Stomach (tissue), 9 donors: ENCODE measurements around the gene RRBP1. TPM values are rescaled to one million over a fixed set of nuclear protein-coding genes. Genes with fewer than 3 reads are reported as not detected.

Experiments
- DNase-seq, 2 donors: peaks; one replicate each; pipeline versions ENCODE4 v3.0.0 to v3.0.0-alpha.2; 2013 to 2019
- H3K27ac ChIP-seq, 5 donors: fragments of 200-600 bp in 4 of 5; sonication (generic) in 4 of 5; one replicate each; pipeline ENCODE4 v1.5.1; 2013 to 2019; ENCODE audit warnings: mild to moderate bottlenecking in 1 of 5, moderate library complexity in 1 of 5
- H3K27me3 ChIP-seq, 3 donors: fragments of 200-600 bp; sonication (generic); one replicate each; pipeline ENCODE4 v1.5.1; 2017 to 2019; ENCODE audit warnings: mixed run types in 1 of 3
- H3K36me3 ChIP-seq, 4 donors: fragments of 200-600 bp; sonication (generic); 1 replicate in 3 of 4; 2 replicates in 1 of 4; pipeline ENCODE4 v1.5.1; 2016 to 2019
- H3K4me1 ChIP-seq, 4 donors: fragments of 200-600 bp; sonication (generic); one replicate each; pipeline ENCODE4 v1.5.1; 2016 to 2019
- H3K4me3 ChIP-seq, 4 donors: fragments of 200-600 bp; sonication (generic) in 3 of 4; one replicate each; pipeline ENCODE4 v1.5.1; 2016 to 2019; ENCODE audit warnings: mild to moderate bottlenecking in 1 of 4
- H3K9me3 ChIP-seq, 4 donors: fragments of 200-600 bp; sonication (generic); one replicate each; pipeline ENCODE4 v1.5.1; 2016 to 2019
- EP300 ChIP-seq: sonication (generic); formaldehyde crosslinking; IDR thresholded peaks from one replicate; pipeline ENCODE4 v1.6.1; 2017; ENCODE audit warnings: antibody characterized with exemption
- POLR2A ChIP-seq, 4 donors: fragments of 450-650 bp; IDR thresholded peaks; one replicate each; pipeline ENCODE4 v1.6.1; 2016; ENCODE audit warnings: antibody characterized with exemption in 4 of 4, control low read depth in 2 of 4, mild to moderate bottlenecking in 1 of 4, moderate library complexity in 1 of 4
- POLR2AphosphoS5 ChIP-seq, 3 donors: sonication (generic); formaldehyde crosslinking; IDR thresholded peaks; one replicate each; pipeline ENCODE4 v1.6.1; 2016; ENCODE audit warnings: antibody characterized with exemption in 3 of 3
- WGBS, 5 donors: extraction: QIAGEN DNeasy Blood & Tissue Kit in 3 of 5; methylation state at CpG; one replicate each; pipeline versions ENCODE4 v1.1.5 to v1.1.7; 2013 to 2018; 5-methylcytosine and 5-hydroxymethylcytosine counted together
- intact Hi-C: fragments of 100-400 bp; cut with DNase I; formaldehyde crosslinking; loops from one replicate; pipeline ENCODE4 v1.15.1; 2023; ENCODE audit warnings: low total_unique reads
- polyA plus RNA-seq, 3 donors: library from polyadenylated mRNA; stranded (reverse); fragments of 200-250 nt; gene quantifications; one replicate each; pipeline ENCODE4 v1.2.3, GENCODE V29; 2013
- total RNA-seq, 5 donors: library from RNA; depleted of rRNA; stranded (reverse); fragments of >200 nt; gene quantifications; one replicate each; pipeline versions ENCODE4 v1.1.0 to v1.2.3, GENCODE V29; 2014 to 2016
- TF ChIP-seq, protein P1 (sequence below), 7 experiments: fragments of 450-650 bp in 4 of 7; fragments of 200-600 bp in 3 of 7; sonication (generic) in 3 of 7; IDR thresholded peaks; one replicate each; pipeline ENCODE4 v1.5.1; 2016 to 2019; ENCODE audit warnings: antibody characterized with exemption in 7 of 7, control low read depth in 2 of 7, mild to moderate bottlenecking in 1 of 7
- donor health status: healthy with polysubstance abuse.
- donor health status: Bipolar disorder and iron deficiency.
- donor health status: healthy.

RRBP1 gene
- total and polyA plus RNA-seq, 8 donors = 34.4 to 456 (median 132) TPM

- TF ChIP-seq EP300 (no peak), POLR2AphosphoS5 (IDR thresholded peaks at IDR 0.05) (no peak), POLR2A (IDR thresholded peaks at IDR 0.05) (no peak)
- TF ChIP-seq, protein P1, sequence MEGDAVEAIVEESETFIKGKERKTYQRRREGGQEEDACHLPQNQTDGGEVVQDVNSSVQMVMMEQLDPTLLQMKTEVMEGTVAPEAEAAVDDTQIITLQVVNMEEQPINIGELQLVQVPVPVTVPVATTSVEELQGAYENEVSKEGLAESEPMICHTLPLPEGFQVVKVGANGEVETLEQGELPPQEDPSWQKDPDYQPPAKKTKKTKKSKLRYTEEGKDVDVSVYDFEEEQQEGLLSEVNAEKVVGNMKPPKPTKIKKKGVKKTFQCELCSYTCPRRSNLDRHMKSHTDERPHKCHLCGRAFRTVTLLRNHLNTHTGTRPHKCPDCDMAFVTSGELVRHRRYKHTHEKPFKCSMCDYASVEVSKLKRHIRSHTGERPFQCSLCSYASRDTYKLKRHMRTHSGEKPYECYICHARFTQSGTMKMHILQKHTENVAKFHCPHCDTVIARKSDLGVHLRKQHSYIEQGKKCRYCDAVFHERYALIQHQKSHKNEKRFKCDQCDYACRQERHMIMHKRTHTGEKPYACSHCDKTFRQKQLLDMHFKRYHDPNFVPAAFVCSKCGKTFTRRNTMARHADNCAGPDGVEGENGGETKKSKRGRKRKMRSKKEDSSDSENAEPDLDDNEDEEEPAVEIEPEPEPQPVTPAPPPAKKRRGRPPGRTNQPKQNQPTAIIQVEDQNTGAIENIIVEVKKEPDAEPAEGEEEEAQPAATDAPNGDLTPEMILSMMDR (IDR thresholded peaks at IDR 0.05) = no peak
- Histone ChIP-seq H3K27ac (no peak overlapping the region), H3K27me3 (no peaks in the 10 kb centered on the region), H3K36me3 (peaks cover 71 to 100% (median 100%) of the 10 kb centered on the region in 4 donors), H3K4me1 (peaks cover 16 to 62% (median 47%) of the 10 kb centered on the region in 4 donors), H3K4me3 (no peak overlapping the region), H3K9me3 (no peaks in the 10 kb centered on the region)
- intact Hi-C loops = no loop called here
- 82 to 88% (median 86%) methylated on average over 13 of the region's 13 CpGs for WGBS, 5 donors
- DNase-seq = no peak
These were observed 48.7 kb downstream of the RRBP1 start for GRCh38 chr20:17633221-17633849.

DNA sequence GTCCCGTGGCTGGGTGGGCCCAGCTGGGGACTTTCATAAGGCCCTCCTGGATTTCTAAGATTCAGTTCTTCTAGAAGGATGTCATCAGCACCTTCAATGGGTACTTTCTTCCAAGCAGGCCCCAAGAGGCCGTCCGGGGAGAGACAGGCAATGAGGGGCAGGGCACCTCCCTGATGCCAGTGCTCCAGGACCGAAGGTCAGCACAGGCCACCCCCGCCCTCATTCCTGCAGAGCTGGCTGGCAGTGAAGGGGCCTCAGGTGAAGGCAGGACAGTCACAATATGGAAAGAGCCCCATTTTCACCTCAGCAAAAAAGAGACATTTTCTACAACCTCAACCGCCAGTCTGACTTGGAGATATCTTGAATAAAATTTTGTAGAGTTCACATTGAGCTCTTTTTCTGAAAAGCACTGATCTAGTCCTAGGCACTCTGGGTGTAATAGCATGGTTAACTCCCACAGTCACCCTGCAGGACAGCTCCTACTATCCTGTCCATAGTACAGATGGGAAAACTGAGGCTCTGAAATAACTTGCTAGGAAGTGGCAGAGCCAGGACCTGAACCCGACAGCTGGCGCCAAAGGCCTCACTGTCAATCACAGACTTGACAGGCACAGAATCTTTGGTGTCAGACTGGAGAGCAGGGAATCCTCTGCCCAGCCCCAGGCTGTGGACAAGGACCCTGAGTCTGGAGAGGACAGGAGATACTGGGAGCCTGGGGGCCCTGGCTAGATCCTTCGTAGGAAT lies 50.3 kb downstream of the RRBP1 start:
- Histone ChIP-seq H3K27ac (peak overlapping the region in 1 of 5 donors; percentile 14), H3K4me3 (no peak overlapping the region), H3K36me3 (peaks cover 76 to 100% (median 100%) of the 10 kb centered on the region in 4 donors), H3K27me3 (no peaks in the 10 kb centered on the region), H3K9me3 (no peaks in the 10 kb centered on the region), H3K4me1 (peaks cover 23 to 69% (median 57%) of the 10 kb centered on the region in 4 donors)
- intact Hi-C loops = no loop called here
- TF ChIP-seq POLR2A (IDR thresholded peaks at IDR 0.05) = no peak
- TF ChIP-seq, protein P1 (IDR thresholded peaks at IDR 0.05) = no peak
- TF ChIP-seq POLR2AphosphoS5 (IDR thresholded peaks at IDR 0.05) = no peak
- TF ChIP-seq EP300 = no peak
- no peak for DNase-seq
- 70 to 79% (median 72%) methylated on average over 9 of the region's 9 CpGs for whole genome bisulfite sequencing, 5 donors

DNA sequence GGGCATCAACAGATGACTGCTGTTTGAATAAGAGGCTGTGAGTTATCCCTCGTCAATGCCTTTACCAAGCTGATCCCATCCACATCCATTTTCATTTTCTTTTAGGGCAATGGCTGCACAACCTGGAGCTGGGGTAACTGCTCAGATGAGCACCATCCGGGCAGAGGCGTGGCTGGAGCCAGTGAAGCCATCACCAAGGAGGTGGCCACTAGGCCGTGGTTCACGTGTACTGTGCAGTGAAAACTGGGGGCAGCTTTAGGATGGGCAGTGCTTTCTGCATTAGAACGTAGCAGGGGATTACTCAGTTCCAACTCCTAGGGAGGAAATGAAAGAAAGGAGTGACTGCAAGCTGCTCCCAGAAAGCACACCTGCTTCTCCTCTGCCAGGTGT lies 51.2 kb downstream of the RRBP1 start:
- Histone ChIP-seq H3K4me1 (peaks cover 18 to 67% (median 54%) of the 10 kb centered on the region in 4 donors), H3K27ac (peak overlapping the region in 2 of 5 donors; percentile 4 to 23), H3K36me3 (peaks cover 81 to 100% (median 100%) of the 10 kb centered on the region in 4 donors), H3K27me3 (no peaks in the 10 kb centered on the region), H3K4me3 (no peak overlapping the region), H3K9me3 (no peaks in the 10 kb centered on the region)
- TF ChIP-seq, protein P1 (IDR thresholded peaks at IDR 0.05) = no peak
- TF ChIP-seq POLR2A (IDR thresholded peaks at IDR 0.05) = no peak
- TF ChIP-seq EP300 = no peak
- TF ChIP-seq POLR2AphosphoS5 (IDR thresholded peaks at IDR 0.05) = no peak
- intact Hi-C loops = no loop called here
- DNase-seq = no peak
- 65 to 89% (median 69%) methylated on average over 6 of the region's 6 CpGs for WGBS, 5 donors

DNA sequence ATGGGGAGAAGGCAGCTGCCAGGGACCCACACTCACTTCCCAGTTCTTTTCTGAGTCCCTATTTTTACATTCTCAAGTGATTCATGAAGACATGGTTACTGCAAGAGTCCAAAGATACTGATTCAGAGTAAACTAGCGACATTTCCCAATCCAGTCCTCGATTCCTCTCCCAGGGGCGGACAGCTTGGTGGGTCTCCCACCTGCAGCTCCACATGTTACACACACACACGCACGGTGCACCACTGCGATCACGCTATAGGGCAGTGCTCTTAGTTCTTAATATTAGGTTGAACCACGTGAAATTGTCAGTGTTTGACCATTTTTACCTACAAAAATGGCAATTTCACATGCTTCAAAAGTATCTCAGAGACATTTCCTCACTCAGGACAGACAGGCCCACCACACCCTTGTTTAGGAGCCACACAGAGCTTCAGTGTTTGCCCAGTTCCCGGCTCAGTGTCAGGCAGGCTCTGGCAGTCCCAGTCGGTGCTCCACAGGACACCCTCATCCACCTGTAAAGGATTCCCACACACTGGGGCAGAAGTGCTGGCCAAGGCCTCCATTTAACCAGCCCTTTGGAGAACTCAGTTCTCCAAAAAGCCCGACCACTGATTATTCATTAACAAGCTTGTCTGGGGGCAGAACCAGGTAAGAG lies 51.8 kb downstream of the RRBP1 start:
- no peaks in the 10 kb centered on the region for H3K27me3 ChIP-seq
- DNase-seq = no peak
- H3K27ac ChIP-seq = peak overlapping the region in 2 of 5 donors; percentile 4 to 23
- peaks cover 13 to 67% (median 52%) of the 10 kb centered on the region in 4 donors for H3K4me1 ChIP-seq
- no peaks in the 10 kb centered on the region for H3K9me3 ChIP-seq
- H3K4me3 ChIP-seq = no peak overlapping the region
- 74 to 85% (median 77%) methylated on average over 11 of the region's 11 CpGs for WGBS, 5 donors
- TF ChIP-seq EP300 (no peak), POLR2A (IDR thresholded peaks at IDR 0.05) (no peak), POLR2AphosphoS5 (IDR thresholded peaks at IDR 0.05) (no peak)
- TF ChIP-seq, protein P1 (IDR thresholded peaks at IDR 0.05) = no peak
- peaks cover 82 to 100% (median 100%) of the 10 kb centered on the region in 4 donors for H3K36me3 ChIP-seq
- intact Hi-C loops = no loop called here
